KOPT-K1 (cell line): ENCODE measurements around the gene SPTBN5.

Experiments
- H3K27ac ChIP-seq: fragments of 200-600 bp; sonication (generic); 2 replicates; pipeline ENCODE4 v1.5.1; 2016; ENCODE audit warnings: antibody characterized with exemption, mild to moderate bottlenecking, low read depth, low read length; ENCODE audit not compliant: poor library complexity, severe bottlenecking
- H3K36me3 ChIP-seq: fragments of 200-600 bp; sonication (generic); 2 replicates; pipeline ENCODE4 v1.5.1; 2017; ENCODE audit warnings: antibody characterized with exemption, mild to moderate bottlenecking, low read length, moderate library complexity; ENCODE audit not compliant: insufficient read depth
- H3K9me3 ChIP-seq: fragments of 200-600 bp; sonication (generic); 2 replicates; pipeline ENCODE4 v1.5.1; 2017; ENCODE audit warnings: antibody characterized with exemption, low read length, mild to moderate bottlenecking; ENCODE audit not compliant: insufficient read depth, poor library complexity, severe bottlenecking

The SPTBN5 gene

DNA sequence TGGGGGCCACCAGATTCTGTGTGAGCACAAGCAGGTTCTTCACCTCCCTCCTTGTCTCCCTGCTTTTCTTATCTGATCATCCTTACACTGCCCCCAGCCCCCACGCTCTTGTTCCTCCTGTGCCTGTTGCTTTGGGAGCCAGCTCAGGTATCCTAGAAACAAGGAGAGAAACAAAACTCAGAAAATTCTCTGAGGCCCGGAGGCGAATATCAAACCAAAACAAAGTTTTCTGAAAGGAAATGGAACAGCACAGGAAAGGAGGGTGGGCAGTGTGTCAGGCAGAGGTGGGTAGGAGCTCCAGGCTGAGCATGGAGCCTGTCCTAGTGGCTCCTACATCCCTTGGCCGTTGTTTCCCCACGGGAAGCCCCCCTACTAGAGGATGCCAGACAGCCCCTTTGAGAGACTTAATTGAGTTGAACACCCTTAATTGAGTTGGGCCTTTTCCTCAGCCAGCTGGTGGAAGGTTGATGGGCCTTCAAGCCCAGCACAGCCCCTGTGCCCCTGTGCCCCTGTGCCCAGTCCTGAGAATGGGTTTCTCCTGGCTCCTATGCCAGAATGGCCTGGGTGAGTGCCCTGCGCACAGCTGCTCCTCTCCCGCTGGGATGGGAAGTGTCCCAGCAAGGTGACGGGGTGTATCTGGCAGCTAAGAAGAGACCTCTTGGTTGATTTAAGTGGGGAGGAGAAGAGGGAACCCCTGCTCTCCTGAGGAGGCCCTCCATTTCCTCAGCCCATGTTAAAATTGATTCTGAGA lies 88.8 kb downstream of the SPTBN5 start:
- H3K27ac ChIP-seq, result no peak overlapping the region

DNA sequence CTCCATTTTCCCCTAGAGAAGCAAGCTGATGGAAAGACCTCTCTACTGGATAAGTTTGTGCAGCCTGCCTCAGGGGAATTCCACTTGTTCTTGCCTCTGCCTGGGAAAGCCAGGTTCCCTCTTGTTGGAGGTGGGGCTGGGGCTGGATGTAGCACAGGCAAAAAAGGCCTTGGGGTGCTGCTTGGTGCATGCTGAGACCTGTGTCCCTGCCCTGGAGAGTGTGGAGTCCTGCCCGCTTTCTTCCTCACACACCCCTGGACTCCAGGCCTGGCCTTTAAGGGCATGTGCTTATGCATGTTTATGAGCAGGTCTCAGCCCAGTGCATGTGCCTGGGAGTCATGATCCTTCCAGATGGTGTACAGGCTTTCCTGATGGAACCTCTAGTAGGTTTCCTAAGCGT lies 89.5 kb downstream of the SPTBN5 start:
- no peak overlapping the region for H3K27ac ChIP-seq
- peaks cover 22% of the 10 kb centered on the region; the same call in 1 of the 2 replicates for H3K36me3 ChIP-seq
- H3K9me3 ChIP-seq, result no peaks in the 10 kb centered on the region

More for the DNA sequence above, 88.8 kb downstream of the SPTBN5 start:
- Histone ChIP-seq H3K36me3 (peaks cover 18% of the 10 kb centered on the region; the same call in 1 of the 2 replicates), H3K9me3 (no peaks in the 10 kb centered on the region)

DNA sequence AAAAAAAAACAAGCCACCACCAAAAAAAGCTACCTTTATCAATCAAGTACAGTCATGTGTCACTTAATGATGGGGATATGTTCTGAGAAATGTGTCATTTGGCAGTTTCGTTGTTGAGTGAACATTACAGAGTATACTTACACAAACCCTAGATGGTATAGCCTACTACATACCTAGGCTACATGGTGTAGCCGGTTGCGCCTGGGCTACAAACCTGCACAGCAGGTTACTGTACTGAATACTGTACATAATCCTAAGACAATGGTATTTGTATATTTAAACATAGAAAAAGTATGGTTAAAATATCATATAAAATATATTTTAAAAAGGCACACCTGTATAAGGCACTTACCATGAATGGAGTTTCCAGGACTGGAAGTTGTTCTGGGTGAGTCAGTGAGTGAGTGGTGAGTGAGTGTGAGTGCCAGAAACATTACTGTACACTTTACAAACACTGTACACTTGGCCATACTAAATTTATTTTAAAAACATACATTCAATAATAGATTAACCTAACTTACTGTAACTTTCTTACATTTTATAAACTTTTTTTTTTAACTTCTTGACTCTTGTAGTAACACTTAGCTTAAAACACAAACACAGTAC lies 91.9 kb downstream of the SPTBN5 start:
- no peaks in the 10 kb centered on the region for H3K9me3 ChIP-seq
- H3K36me3 ChIP-seq, result peaks cover 22% of the 10 kb centered on the region; the same call in 1 of the 2 replicates
- no peak overlapping the region for H3K27ac ChIP-seq

DNA sequence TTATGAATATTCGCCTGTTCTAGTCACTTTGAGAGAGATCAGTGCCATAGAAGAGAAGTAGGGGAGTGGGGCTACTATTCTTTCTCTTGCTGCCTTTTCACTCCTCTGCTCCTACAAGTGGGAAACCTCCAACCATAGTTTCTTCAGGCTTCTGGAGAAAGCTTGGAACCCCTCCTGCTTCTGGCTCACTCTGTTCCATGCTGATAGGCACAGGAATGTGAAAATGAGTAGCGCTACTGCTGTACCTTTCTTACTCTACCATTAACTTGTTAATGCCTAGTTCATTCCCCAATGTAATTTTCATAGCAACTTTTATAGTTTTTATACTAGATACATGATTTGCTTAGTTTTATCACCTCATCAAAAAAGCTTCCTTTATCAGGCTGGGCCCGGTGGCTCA lies 92.7 kb downstream of the SPTBN5 start:
- Histone ChIP-seq H3K9me3 (no peaks in the 10 kb centered on the region), H3K27ac (no peak overlapping the region), H3K36me3 (peaks cover 22% of the 10 kb centered on the region; the same call in 1 of the 2 replicates)

DNA sequence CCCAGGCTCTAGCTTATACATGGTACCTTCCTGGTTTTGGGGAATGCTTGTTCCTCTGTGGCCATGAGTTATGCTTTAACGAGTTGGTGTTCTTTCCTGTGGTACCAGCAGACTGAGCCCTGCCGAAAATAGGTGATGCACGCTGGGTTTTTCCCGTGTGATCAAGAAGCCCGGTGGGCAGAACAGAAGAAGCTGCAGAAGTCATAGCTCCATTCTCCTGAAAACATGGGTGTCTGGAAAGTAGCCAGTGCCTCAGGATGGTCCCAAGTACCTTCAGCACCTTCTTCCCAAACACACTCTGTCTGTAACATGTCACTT lies 94.4 kb downstream of the SPTBN5 start:
- Histone ChIP-seq H3K36me3 (peaks cover 22% of the 10 kb centered on the region; the same call in 1 of the 2 replicates), H3K9me3 (no peaks in the 10 kb centered on the region), H3K27ac (no peak overlapping the region)

DNA sequence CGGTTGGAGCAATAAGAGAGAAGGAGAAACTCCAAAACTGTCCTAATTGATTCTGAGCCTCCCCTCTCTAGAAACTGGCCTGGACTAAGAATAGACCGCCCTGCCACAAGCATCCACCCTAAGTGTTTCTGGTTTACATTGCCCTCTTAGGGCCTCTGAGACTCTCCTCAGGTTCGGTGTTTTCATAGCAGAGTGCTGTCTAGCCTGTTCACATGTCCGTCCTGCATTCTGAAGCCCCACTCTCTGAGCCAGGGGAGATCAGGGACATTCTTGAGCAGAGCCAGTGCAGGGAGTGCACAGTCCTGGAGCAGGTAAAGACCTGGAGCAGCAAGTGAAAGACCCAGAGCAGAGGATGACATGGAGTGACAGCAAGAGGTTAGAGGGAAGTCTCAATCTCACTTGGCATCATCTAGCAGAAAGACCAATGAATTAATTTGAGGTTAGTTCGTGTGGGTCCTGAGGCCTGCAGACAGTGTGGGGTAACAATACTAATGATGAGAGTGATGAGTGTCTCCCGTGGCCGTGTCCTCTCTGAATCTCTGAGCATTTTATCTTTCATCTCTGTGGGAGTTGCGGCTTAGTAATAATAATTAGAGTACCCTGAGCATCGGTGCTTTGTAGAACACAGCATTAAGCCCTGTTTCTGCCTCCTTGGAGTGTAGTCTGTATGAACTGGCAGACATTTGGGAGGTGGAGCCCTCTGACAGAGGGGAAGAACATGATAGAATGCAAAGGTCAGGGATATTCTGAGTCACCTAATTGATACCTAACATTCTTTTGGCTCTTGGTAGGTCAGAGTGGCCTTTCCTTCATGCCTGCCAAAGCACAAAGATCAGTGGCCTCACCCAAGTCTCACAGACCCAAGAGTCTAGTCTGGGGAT lies 95.0 kb downstream of the SPTBN5 start:
- Histone ChIP-seq H3K9me3 (no peaks in the 10 kb centered on the region), H3K27ac (no peak overlapping the region)

More for the DNA sequence above, 95.0 kb downstream of the SPTBN5 start:
- peaks cover 22% of the 10 kb centered on the region; the same call in 1 of the 2 replicates for H3K36me3 ChIP-seq
